GM21447 (cell line): Measurements from ENCODE around the gene SIL1.
"Not testable (repeated sequence)": the region's sequence is repeated elsewhere in the genome, so short reads cannot be mapped to it uniquely, and the experiment has no call there.

Experiments used
- ATAC-seq: cut with Tn5 transposase; IDR thresholded peaks from one replicate; pipeline ENCODE4 v1.9.1; 2021; ENCODE audit not compliant: unreplicated experiment

SIL1 gene

GRCh38 chr5:139197710-139198669, at the start of gene SIL1:
Gene SIL1 (minus strand): TSS chr5:139198368. CDS start chr5:139127843, 70,525 bp downstream.
- peak; percentile 94 for ATAC-seq

- ATAC-seq, result no peak
These were observed 48.2 kb upstream of the SIL1 start for GRCh38 chr5:139246394-139246793.

GRCh38 chr5:139245637-139246339, 47.6 kb upstream of the SIL1 start:
- ATAC-seq, result no peak

GRCh38 chr5:139243425-139243970, 45.3 kb upstream of the SIL1 start:
- ATAC-seq, result no peak

GRCh38 chr5:139241139-139241538, 43.0 kb upstream of the SIL1 start:
- ATAC-seq, result no peak

GRCh38 chr5:139236479-139236878, 38.3 kb upstream of the SIL1 start:
- no peak for ATAC-seq

- no peak for ATAC-seq
These were observed 34.1 kb upstream of the SIL1 start for GRCh38 chr5:139232147-139232724.

- ATAC-seq, result no peak
These were observed 30.1 kb upstream of the SIL1 start for GRCh38 chr5:139228201-139228803.

- no peak for ATAC-seq
These were observed 28.0 kb upstream of the SIL1 start for GRCh38 chr5:139226131-139226530.

- ATAC-seq, result no peak
These were observed 25.3 kb upstream of the SIL1 start for GRCh38 chr5:139223481-139223880.

- ATAC-seq, result no peak
These were observed 24.2 kb upstream of the SIL1 start for GRCh38 chr5:139222346-139222745.

- not testable (repeated sequence) for ATAC-seq
These were observed 19.9 kb upstream of the SIL1 start for GRCh38 chr5:139218038-139218437.

- ATAC-seq, result no peak
These were observed 17.2 kb upstream of the SIL1 start for GRCh38 chr5:139215107-139215975.

GRCh38 chr5:139214646-139215045, 16.5 kb upstream of the SIL1 start:
- no peak for ATAC-seq

GRCh38 chr5:139212906-139213305, 14.7 kb upstream of the SIL1 start:
- ATAC-seq, result no peak

GRCh38 chr5:139212486-139212885, 14.3 kb upstream of the SIL1 start:
- ATAC-seq, result no peak

- ATAC-seq, result no peak
These were observed 12.4 kb upstream of the SIL1 start for GRCh38 chr5:139210585-139210984.

- no peak for ATAC-seq
These were observed 9.3 kb upstream of the SIL1 start for GRCh38 chr5:139207297-139208000.

GRCh38 chr5:139205586-139205985, 7.4 kb upstream of the SIL1 start:
- ATAC-seq, result no peak
